Progenitor cell of endocrine pancreas (in vitro differentiated cells): ENCODE measurements around the gene SPON1. TPM values are rescaled to one million over a fixed set of nuclear protein-coding genes. Genes with fewer than 3 reads are reported as not detected.

Source experiments
- DNase-seq: peaks from one replicate; pipeline ENCODE4 v3.0.0; 2021; ENCODE audit warnings: low spot score; ENCODE audit not compliant: unreplicated experiment
- H3K27ac Mint-ChIP-seq: 2 replicates; pipeline ENCODE4 v1.8.0; 2021; ENCODE audit warnings: mild to moderate bottlenecking, moderate library complexity, mixed read lengths
- H3K27me3 Mint-ChIP-seq: 2 replicates; pipeline ENCODE4 v1.8.0; 2021; ENCODE audit warnings: mixed read lengths
- H3K36me3 Mint-ChIP-seq: 2 replicates; pipeline ENCODE4 v1.8.0; 2022; ENCODE audit warnings: mixed read lengths; ENCODE audit not compliant: insufficient read depth
- H3K4me1 Mint-ChIP-seq: 2 replicates; pipeline ENCODE4 v1.8.0; 2021; ENCODE audit warnings: low read depth, mixed read lengths
- H3K4me3 Mint-ChIP-seq: 2 replicates; pipeline ENCODE4 v1.8.0; 2021; ENCODE audit warnings: low read depth, mild to moderate bottlenecking, moderate library complexity, mixed read lengths
- H3K9me3 Mint-ChIP-seq: 2 replicates; pipeline ENCODE4 v1.8.0; 2021; ENCODE audit warnings: low read depth, mixed read lengths
- total RNA-seq: library from RNA; stranded (reverse); gene quantifications from 2 replicates; pipeline ENCODE4 v1.2.1, GENCODE V29; 2021
- TF ChIP-seq, protein P1 (sequence below): fragments of 200-600 bp; sonication (generic); IDR thresholded peaks from one replicate; pipeline ENCODE4 v1.5.0; 2021; ENCODE audit warnings: antibody characterized with exemption, mild to moderate bottlenecking; ENCODE audit not compliant: unreplicated experiment

The SPON1 gene
- total RNA-seq, 1 donor from 2014 or later: 13.7 TPM

DNA sequence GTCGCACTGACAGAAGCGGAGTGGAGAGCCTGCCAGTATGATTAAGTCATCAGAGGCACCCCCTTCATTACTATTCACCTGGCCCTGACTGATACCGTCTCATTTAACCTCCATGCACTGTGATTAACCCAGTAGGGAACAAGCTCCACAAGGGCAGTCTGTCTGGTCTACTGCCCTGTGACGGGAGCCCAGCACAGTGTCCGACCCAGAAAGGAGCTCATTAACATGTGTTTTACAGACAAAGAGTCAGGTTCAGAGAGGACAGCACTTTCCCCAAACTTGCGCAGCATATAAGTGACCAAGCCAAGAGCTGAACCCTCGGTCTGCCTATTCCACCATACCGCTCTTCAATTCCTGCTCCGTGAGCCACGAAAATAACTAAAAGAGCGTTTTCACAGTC lies 266.9 kb downstream of the SPON1 start:
- peaks cover 3% of the 10 kb centered on the region for H3K9me3 Mint-ChIP-seq
- H3K27me3 Mint-ChIP-seq: peaks cover 37% of the 10 kb centered on the region
- H3K4me1 Mint-ChIP-seq: no peaks in the 10 kb centered on the region
- DNase-seq: no peak
- H3K4me3 Mint-ChIP-seq: no peak overlapping the region
- peak overlapping the region; percentile 33 for H3K27ac Mint-ChIP-seq
- TF ChIP-seq, protein P1, sequence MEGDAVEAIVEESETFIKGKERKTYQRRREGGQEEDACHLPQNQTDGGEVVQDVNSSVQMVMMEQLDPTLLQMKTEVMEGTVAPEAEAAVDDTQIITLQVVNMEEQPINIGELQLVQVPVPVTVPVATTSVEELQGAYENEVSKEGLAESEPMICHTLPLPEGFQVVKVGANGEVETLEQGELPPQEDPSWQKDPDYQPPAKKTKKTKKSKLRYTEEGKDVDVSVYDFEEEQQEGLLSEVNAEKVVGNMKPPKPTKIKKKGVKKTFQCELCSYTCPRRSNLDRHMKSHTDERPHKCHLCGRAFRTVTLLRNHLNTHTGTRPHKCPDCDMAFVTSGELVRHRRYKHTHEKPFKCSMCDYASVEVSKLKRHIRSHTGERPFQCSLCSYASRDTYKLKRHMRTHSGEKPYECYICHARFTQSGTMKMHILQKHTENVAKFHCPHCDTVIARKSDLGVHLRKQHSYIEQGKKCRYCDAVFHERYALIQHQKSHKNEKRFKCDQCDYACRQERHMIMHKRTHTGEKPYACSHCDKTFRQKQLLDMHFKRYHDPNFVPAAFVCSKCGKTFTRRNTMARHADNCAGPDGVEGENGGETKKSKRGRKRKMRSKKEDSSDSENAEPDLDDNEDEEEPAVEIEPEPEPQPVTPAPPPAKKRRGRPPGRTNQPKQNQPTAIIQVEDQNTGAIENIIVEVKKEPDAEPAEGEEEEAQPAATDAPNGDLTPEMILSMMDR: no peak
- H3K36me3 Mint-ChIP-seq: no peaks in the 10 kb centered on the region

DNA sequence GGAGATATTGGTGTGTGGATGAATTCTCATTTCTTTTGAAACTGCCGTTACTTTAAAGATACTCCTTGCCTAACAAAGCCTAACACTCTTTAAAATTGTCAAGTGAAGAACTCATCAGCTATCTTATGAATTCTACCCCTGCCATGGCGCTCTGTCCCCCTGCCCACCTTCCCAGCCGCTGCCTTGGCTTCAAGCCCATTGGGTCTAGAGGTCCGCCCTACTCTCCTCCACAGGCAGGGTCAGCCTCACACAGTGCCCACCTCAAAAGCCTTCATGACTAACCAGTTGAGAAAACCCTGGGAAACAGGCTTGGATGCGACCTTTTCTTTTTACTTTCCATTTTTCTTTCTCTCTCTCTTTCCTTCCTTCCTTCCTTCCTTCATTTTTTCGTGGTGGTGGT lies 267.9 kb downstream of the SPON1 start:
- no peaks in the 10 kb centered on the region for H3K4me1 Mint-ChIP-seq

DNA sequence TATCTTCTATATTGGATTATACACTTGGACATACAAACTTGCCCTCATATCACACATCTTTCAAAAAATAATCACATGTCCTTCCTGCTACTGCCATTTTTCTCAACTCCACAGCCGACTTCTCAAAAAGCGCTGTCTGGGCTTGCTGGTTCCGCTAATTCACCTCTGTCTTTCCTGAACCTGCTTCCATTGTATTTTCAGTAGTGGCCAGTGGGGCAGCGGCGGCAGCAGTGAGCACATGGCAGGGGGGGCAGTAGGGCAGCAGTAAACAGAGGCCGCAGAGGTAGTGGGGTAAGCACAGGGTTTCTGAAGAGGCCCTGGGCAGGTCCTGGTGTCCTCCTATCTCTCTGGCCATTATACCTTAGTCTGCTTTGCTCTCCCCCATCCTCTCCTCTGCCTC lies 270.1 kb downstream of the SPON1 start:
- Mint-ChIP-seq H3K4me1 (no peaks in the 10 kb centered on the region), H3K27ac (no peak overlapping the region), H3K9me3 (no peaks in the 10 kb centered on the region), H3K27me3 (peaks cover 50% of the 10 kb centered on the region), H3K36me3 (no peaks in the 10 kb centered on the region), H3K4me3 (no peak overlapping the region)
- no peak for DNase-seq
- TF ChIP-seq, protein P1: peak; percentile 34

More for the DNA sequence above, 267.9 kb downstream of the SPON1 start:
- H3K27me3 Mint-ChIP-seq: peaks cover 36% of the 10 kb centered on the region
- H3K4me3 Mint-ChIP-seq: no peak overlapping the region
- H3K36me3 Mint-ChIP-seq: no peaks in the 10 kb centered on the region
- no peak overlapping the region for H3K27ac Mint-ChIP-seq
- no peak for DNase-seq
- H3K9me3 Mint-ChIP-seq: peaks cover 3% of the 10 kb centered on the region
- TF ChIP-seq, protein P1: no peak

DNA sequence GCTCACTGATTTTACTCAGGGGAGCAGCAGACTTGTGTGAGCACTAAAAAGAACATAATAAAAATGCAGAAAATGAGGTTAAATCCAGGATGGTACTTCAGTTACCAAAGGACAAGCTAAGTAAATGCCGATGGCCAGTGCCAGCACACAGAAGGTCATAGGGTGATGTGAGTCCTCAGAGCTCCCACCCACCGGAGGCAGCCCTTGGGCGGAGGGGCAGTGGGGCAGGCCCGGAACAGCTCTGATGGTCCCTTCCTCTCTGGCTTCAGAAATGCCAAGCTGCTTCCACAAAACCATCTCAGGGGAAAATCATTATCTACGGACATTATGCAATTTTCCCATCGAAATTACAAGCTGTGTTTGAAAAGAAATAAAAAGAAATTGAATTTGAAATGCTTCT lies 271.9 kb downstream of the SPON1 start:
- Mint-ChIP-seq H3K4me3 (no peak overlapping the region), H3K36me3 (no peaks in the 10 kb centered on the region), H3K27me3 (peaks cover 44% of the 10 kb centered on the region), H3K27ac (no peak overlapping the region), H3K4me1 (no peaks in the 10 kb centered on the region), H3K9me3 (no peaks in the 10 kb centered on the region)
- TF ChIP-seq, protein P1: no peak
- DNase-seq: no peak

DNA sequence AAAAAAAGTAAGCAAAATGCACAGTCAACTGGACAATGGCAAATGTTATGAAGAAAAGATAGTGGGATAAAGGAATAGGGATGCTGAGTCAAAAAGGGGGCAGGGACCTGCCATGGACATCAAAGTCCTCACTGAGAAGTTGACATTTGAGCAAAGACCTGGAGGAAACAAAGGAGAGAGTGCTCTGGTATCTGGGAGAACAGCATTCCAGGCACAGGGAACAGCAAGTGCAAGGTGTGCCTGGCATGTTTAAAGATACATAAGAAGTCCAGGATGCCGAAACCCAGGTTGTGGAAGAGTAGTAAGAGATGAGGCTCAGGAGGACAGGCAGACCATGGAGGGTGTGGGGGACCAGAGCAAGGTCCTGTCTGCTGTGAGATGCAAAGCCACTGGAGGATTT lies 273.2 kb downstream of the SPON1 start:
- Mint-ChIP-seq H3K4me1 (no peaks in the 10 kb centered on the region), H3K27ac (no peak overlapping the region), H3K4me3 (no peak overlapping the region)

More for the DNA sequence above, 273.2 kb downstream of the SPON1 start:
- H3K27me3 Mint-ChIP-seq: peaks cover 32% of the 10 kb centered on the region
- no peaks in the 10 kb centered on the region for H3K9me3 Mint-ChIP-seq
- TF ChIP-seq, protein P1: no peak
- DNase-seq: no peak
- H3K36me3 Mint-ChIP-seq: no peaks in the 10 kb centered on the region
